ENCODE measurements around the gene CHST2.

CHST2 gene

DNA sequence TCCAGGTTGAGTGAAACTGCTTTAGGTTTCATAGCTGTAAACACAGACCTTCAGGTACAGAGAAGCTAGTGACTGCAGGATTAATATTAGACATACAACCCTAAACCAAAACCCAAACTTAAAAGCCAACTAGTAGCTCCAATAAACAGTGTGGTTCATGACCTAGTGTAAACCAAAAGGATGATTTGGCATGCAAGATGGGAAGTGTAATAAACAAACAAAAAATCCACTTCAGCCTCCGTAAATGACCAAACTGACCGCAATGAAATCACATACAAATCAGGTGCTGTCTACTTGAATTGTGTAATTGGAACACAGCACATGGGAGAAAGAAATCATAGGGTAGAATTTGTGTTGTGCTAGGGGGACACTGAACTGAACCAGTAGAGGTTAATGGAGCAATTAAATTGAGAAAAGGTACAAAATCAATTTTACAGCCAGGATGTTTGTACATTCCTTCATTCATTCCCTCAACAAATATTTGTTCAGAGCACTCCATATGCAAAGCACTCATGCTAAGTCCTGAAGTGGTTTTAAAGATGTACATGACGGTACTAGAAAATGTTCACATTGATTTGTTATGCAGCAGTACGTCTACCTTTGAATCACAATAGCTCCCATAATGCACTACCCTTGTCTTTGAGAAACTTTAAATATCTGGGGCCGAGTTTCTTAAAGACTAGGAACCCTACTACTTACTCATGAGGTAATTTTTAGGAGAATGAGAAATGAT is 21.4 kb upstream of the CHST2 start:
- DNase-seq (ENCODE audit: low read depth), result no peak

DNA sequence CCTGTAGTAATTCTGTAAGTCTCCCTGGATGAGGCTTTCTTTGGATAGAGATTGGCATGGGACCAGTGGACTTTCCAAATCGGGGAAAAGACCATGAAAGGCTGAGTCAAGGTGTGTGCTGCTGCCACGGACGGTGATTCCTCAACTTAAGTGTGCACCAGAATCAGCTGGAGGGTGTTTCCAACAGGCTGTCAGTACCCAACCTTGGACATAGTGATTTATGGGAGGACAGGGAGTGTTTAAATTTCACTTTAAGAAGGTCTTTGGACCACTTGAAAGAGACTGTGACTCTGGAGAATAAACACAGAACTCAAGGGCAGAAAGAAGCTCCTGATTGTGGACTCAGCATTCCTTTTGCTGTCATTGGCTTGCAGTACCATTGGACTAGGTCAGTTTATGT is 20.4 kb upstream of the CHST2 start:
- DNase-seq (ENCODE audit: low read depth), result no peak

DNA sequence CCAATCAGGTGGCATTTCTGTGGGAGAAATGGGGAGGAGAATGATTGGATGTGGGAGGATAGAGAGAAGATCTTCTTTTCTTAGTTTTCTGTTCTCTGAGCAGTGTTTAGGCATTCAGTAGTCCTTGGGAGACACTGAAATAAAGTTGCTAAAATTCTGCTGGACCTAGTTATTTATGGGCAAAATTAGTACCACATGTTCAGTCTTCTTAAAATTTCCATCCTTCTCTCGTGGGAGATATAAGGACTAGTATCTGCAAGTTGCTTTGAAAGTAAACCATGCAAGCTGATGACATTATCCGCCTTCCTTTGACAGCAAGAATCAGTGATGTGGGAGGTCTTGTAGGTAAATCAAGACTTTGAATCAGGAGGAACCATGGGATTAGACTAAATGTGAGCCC is 19.9 kb upstream of the CHST2 start:
- no peak for DNase-seq (ENCODE audit: low read depth)

DNA sequence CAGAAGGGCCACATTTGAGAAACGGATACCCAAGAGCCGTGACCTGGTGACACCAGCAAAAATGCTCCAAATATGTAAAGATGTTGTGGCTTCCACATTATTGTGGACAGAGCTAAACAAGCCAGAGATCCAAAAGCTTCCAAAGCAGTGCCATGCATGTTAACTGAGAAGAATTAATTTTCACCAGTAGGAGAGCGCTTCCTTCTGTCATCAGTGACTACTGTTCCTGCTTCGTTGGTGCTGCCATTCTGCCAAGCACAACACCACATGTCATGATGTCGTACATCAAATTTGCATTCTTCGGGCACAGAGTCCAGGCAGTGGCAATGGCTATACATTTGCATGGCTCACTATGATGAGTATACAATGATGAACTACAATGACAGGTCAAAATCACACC is 19.1 kb upstream of the CHST2 start:
- DNase-seq (ENCODE audit: low read depth), result no peak

DNA sequence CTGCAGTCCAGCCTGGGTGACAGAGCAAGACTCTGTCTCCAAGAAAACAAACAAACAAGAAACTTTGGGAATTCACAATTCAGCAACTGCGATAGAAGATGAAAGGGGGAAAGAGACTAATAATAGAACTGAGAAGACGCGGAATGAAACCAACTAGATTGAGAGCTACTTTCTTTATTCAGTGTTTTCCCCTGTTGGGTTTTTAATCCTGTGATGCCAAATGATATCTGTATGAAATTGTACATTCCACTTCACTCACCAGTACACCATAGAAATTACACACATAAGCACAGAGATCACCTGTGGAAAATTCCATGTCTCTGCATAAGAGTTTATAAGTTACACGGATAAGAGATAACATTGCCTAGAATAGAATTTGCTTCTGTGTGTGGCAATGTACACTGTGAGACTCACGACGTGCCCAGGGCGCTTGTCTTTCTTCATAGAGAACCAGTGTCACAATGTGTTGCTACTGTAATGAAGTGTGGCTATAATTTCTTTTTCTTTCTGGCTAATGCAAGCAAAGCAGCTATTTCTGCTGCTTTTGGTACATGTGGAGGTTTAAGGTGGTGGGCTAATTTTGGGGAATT is 17.7 kb upstream of the CHST2 start:
- DNase-seq (ENCODE audit: low read depth), result no peak

- DNase-seq (ENCODE audit: low read depth), result no peak
These were observed 15.9 kb upstream of the CHST2 start for GRCh38 chr3:143103652-143104051.

DNA sequence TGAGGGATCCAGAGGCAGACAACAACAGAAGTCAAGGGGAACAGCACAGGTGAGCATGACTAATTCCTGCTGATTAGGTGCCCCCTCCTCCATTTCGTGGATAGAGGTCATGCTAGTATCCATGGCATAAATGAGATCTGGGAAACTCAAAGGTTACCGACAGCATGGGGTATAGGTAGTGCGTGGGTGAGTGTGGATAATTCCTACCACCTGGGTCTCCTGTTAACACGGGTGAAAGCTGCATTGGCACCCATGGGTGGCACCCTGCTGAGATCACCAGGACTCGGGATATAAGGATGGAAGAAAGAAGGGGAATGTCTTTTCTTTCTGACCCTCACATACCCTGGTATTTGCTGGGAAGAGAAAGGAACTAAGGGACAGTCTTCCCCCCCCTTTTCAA is 14.4 kb upstream of the CHST2 start:
- DNase-seq (ENCODE audit: low read depth), result no peak

DNA sequence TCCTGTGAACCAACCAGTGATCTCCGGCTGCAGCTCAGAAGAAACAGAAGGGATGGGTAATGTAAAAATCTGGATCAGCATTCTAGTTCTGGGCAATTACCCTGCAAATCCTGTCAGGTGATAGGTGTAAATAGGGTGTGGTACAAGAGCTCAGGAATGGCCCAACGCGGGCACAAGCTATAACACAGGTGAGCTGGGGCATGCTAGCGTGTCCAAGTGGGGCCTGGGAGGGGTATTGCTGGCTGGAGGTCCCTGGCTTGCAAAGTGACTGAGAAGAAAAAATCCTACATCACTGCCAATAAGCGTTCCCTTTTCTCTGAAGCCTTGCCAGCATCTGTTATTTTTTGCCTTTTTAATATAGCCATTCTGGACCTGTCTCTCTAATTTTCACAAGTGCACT is 9.7 kb upstream of the CHST2 start:
- no peak for DNase-seq (ENCODE audit: low read depth)

DNA sequence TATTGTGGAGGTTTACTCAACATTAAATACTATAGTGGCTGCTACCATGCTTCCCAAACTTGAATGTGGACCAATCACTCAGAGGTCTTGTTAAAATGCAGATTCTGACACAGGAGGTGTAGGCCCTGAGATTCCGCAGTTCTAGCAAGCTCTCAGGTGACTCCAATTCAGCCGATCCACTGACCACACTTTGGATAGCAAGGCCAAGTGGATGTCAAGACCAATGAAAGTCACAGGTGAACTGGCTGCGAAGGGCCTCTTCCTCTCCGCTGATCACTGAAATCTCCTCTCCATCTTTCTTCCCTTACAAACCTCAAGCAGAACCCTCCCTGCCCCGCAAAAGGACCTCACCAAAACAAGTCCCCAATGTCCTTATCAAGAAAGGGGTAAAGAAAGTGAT is 9.2 kb upstream of the CHST2 start:
- DNase-seq (ENCODE audit: low read depth), result no peak

DNA sequence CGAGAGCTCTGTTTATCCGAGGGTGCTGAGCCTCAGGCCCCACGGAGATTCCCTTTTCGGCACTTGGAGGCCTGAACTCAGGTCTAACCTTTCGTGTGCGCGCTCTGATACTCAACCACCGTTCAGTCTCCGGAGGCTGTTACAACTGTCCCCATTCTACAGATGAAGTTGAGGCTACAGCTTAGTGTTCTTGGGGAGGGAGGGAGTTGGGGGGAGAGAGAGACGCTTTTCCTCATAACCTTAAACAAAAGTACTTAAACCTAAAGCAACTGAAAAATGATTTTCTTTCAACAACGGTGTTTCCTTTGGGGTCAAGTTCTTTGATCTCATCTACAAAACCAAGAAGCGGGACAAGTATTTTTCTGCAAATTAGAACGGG is 952 bp upstream of the CHST2 start:
- no peak for DNase-seq (ENCODE audit: low read depth)

DNA sequence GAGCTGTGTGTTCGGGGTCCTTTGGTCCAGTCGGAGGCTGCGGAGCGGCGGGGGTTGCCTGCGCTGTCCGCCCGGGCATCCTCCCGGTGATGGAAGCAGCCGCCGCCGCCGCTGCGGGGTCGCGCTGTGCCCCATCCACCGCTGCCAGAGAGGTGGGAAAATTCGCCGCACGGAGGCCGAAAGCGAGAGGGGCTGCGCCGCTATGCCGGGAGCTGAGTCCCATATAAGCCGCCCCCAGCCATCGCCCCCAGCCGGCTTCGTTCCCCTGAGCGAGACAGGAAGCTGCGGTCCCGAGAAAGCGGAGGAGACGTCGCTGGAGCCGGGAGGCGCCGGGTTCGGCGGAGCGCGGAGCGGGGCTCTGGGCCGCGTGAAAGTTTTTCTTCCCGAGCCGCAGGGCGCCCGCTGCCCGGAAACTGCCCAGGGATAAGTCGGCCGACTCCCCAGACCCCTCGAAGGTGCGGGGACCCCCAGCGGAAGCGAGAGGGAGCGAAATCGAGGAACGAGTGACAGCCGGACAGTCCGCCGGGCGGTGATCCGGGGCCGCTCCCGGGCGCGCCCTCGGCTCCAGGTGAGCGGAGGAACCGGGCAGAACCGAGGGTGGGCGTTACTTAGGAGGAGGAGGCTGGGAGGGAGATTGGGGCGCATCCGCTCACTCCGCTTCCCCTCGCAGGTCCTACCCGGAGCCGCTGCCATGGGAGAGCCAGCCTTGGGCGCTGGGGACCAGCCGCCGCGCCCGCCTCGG is 574 bp downstream of the CHST2 start:
- DNase-seq (ENCODE audit: low read depth), result peak; percentile 23

DNA sequence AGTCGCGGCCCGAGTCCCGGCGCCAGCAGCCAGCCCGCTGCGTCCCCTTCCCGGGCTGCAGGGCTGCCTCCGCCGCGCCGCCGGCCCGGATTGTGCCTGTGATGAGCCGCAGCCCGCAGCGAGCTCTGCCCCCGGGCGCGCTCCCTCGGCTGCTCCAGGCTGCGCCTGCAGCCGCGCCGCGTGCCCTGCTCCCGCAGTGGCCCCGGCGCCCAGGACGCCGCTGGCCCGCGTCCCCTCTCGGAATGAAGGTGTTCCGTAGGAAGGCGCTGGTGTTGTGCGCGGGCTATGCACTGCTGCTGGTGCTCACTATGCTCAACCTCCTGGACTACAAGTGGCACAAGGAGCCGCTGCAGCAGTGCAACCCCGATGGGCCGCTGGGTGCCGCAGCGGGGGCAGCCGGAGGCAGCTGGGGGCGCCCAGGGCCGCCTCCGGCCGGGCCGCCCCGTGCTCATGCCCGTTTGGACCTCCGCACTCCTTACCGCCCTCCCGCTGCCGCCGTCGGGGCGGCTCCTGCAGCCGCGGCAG is 1.2 kb downstream of the CHST2 start:
- DNase-seq (ENCODE audit: low read depth), result peak; percentile 37

DNA sequence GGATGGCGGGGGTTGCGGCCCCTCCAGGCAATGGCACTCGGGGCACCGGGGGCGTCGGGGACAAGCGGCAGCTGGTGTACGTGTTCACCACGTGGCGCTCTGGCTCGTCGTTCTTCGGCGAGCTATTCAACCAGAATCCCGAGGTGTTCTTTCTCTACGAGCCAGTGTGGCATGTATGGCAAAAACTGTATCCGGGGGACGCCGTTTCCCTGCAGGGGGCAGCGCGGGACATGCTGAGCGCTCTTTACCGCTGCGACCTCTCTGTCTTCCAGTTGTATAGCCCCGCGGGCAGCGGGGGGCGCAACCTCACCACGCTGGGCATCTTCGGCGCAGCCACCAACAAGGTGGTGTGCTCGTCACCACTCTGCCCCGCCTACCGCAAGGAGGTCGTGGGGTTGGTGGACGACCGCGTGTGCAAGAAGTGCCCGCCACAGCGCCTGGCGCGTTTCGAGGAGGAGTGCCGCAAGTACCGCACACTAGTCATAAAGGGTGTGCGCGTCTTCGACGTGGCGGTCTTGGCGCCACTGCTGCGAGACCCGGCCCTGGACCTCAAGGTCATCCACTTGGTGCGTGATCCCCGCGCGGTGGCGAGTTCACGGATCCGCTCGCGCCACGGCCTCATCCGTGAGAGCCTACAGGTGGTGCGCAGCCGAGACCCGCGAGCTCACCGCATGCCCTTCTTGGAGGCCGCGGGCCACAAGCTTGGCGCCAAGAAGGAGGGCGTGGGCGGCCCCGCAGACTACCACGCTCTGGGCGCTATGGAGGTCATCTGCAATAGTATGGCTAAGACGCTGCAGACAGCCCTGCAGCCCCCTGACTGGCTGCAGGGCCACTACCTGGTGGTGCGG is 1.9 kb downstream of the CHST2 start:
- peak; percentile 76 for DNase-seq (ENCODE audit: low read depth)

DNA sequence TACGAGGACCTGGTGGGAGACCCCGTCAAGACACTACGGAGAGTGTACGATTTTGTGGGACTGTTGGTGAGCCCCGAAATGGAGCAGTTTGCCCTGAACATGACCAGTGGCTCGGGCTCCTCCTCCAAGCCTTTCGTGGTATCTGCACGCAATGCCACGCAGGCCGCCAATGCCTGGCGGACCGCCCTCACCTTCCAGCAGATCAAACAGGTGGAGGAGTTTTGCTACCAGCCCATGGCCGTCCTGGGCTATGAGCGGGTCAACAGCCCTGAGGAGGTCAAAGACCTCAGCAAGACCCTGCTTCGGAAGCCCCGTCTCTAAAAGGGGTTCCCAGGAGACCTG is 2.5 kb downstream of the CHST2 start:
- no peak for DNase-seq (ENCODE audit: low read depth)

- no peak for DNase-seq (ENCODE audit: low read depth)
These were observed 3.2 kb downstream of the CHST2 start for GRCh38 chr3:143122608-143123352.

DNA sequence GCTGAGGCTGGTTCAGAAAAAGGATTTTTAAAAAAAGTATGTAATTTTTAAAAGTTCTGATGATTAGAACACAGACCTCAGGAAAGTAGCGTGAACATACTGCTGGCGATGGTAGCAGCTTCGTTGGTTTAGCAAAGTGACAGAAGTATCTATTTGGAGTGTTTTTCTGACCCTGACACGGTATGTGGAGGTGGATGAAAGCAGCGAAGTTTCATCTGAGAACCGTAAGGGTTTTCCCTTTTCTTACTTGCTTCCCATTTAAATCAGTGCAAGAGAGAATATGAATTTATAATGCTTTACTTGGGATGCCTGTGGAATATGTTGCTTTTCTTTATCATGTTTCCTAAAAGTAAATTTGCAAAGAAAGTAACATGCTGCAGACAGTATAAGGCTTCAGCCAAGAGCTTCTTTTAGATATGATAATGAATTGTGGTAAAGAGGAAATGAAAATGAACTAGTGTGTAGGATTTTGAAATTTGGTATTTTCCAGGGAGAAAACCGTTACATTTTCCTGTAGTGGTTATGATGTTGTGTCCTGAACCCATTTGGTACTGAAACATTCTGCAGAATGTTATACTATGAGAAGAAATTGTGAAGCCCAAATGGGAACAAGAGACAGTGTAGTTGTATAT is 3.9 kb downstream of the CHST2 start:
- no peak for DNase-seq (ENCODE audit: low read depth)

DNA sequence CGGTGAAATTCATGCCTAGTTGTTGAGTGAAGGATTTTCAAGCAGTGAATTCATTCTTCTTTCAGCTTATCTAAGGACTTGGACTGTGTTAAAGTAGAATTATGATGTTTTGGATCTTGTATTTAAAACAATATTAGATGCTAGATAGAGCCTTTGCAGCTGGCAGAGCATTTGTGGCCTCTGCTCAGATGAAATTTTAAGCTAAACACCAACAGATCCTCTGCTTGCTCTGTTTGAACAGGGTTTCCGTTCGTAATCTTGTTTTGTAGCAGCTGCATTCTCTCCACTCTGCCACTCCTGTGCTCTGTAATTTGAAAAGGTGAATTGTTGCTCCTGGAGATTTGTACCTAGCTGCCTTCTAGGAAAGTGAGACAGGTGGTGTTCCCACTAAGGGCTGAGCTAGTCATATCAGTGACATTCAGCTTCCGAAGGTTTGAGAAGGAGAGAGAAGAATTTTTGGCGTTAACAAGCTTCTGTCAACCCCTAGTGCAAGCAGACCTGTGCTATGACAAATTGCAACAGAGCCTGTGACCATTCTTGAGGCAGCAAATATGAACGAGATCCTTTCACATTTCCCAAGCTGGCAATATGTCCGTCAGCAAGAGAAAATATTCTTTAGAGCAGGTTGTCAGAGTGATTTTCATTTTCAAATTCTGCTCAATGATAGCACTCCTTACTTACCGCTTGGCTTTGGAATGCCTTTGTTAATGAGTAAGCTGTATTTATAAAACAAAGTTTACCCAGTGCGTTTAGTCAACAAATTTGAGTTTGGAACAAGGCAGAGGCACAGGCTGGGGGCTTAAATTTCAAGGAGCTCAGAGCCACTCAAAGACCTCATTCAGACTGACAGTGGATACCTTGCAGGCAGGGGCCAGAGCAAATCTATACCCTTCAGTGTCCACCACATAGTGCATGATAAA is 5.3 kb downstream of the CHST2 start:
- no peak for DNase-seq (ENCODE audit: low read depth)

GRCh38 chr3:143127801-143128200 is 8.2 kb downstream of the CHST2 start:
- DNase-seq (ENCODE audit: low read depth), result no peak

DNA sequence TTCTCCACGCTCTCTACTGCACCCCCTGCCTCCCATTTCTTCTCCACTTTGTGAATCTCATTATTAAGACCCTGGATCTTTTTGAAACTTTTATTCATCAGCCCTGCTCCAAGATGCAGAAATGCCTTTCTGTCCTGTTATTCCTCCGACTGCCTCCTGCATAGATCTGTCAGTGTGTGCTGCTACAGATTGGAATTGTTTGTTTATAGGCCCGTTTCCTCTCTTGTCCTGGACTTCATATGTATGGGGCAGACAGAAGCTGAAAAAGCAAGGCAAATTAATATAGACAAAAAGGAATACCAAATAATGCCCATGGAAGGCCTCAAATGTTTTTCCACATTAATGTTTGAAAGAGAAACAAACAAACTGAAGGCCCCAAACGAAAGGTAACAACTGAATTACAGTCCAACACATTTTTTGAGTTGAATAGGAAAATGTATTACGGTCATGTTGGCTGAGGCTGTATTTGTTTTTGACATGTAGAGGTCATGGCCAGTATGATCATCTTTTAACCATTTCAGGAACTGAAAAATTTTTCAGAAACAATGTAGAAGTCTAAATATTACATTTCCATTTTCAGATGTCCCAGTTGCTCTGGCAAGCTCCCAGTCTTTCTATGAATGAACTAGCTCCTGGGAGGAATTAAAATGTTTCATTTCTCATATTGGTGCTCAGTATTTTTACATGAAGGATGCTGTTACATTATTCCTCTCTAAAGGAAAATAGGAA is 8.8 kb downstream of the CHST2 start:
- DNase-seq (ENCODE audit: low read depth), result no peak

Data from activated T-cell treated with anti-CD3 and anti-CD28 coated beads for 48 hours (primary cell).